SK-N-SH (cell line): ENCODE data around the gene RGS14. TPM values are rescaled to one million over a fixed set of nuclear protein-coding genes. Genes with fewer than 3 reads are reported as not detected.
A peak's percentile ranks its signal among the peaks of the same experiment; 100 is the strongest.

Experiments used
- CTCF ChIA-PET: fragments of 300-600, 350-600 bp; formaldehyde crosslinking; extraction: SDS; loops from one replicate; lab custom pipeline; 2021; lab: Yijun Ruan, JAX
- POLR2A ChIA-PET: fragments of 350-600 bp; sonication (Branson Sonifier 250); formaldehyde crosslinking; extraction: SDS; loops from one replicate; lab custom pipeline; 2020; ENCODE audit warnings: antibody characterized with exemption, inconsistent platforms; lab: Yijun Ruan, JAX
- DNase-seq: peaks from one replicate; pipeline ENCODE4 v3.0.0; 2012
- H2AFZ ChIP-seq: fragments of 200-600 bp; sonication (generic); 2 replicates; pipeline ENCODE4 v1.8.1; 2016; ENCODE audit warnings: antibody characterized with exemption, mild to moderate bottlenecking, low read depth
- H3F3A ChIP-seq: fragments of 200-600 bp; sonication (generic); replicated peaks from 2 replicates; pipeline ENCODE3; 2016; ENCODE audit warnings: antibody characterized with exemption, mild to moderate bottlenecking; ENCODE audit not compliant: insufficient read depth
- H3K27ac ChIP-seq, 2 experiments: fragments of 200-500 bp in 1 of 2; fragments of 200-600 bp in 1 of 2; sonication (Bioruptor generic) in 1 of 2; sonication (generic), shearing (Covaris generic) in 1 of 2; 2 replicates each; pipeline versions ENCODE4 v1.5.1 to v1.6.1; 2014 to 2016; ENCODE audit warnings: low read depth in 2 of 2, inconsistent platforms in 1 of 2, low read length in 1 of 2, mild to moderate bottlenecking in 1 of 2, mixed read lengths in 1 of 2
- H3K27me3 ChIP-seq: fragments of 200-600 bp; sonication (generic), shearing (Covaris generic); 2 replicates; pipeline ENCODE4 v1.6.1; 2016; ENCODE audit warnings: mixed run types; ENCODE audit not compliant: insufficient read depth
- H3K36me3 ChIP-seq, 2 experiments: fragments of 200-500 bp in 1 of 2; fragments of 200-600 bp in 1 of 2; sonication (Bioruptor generic) in 1 of 2; sonication (generic) in 1 of 2; replicated peaks in 1 of 2; 2 replicates each; pipeline versions ENCODE3 to v1.5.1; 2014 to 2016; ENCODE audit warnings: low read length in 1 of 2, mild to moderate bottlenecking in 1 of 2; ENCODE audit not compliant: insufficient read depth in 2 of 2, control insufficient read depth in 1 of 2
- H3K4me1 ChIP-seq, 2 experiments: fragments of 200-500 bp in 1 of 2; fragments of 200-600 bp in 1 of 2; sonication (Bioruptor generic) in 1 of 2; sonication (generic), shearing (Covaris generic) in 1 of 2; 2 replicates each; pipeline versions ENCODE4 v1.5.1 to v1.6.1; 2014 to 2016; ENCODE audit warnings: low read depth in 1 of 2, low read length in 1 of 2, mixed run types in 1 of 2; ENCODE audit not compliant: insufficient read depth in 2 of 2, control insufficient read depth in 1 of 2
- H3K4me2 ChIP-seq: fragments of 200-600 bp; sonication (generic), shearing (Covaris generic); 2 replicates; pipeline ENCODE4 v1.6.1; 2017; ENCODE audit warnings: mixed run types
- H3K4me3 ChIP-seq, 2 experiments: fragments of 200-500 bp in 1 of 2; fragments of 200-600 bp in 1 of 2; sonication (Bioruptor generic) in 1 of 2; sonication (generic), shearing (Covaris generic) in 1 of 2; 2 replicates each; pipeline versions ENCODE4 v1.5.1 to v1.8.1; 2014 to 2016; ENCODE audit warnings: low read depth in 2 of 2, inconsistent platforms in 1 of 2, low read length in 1 of 2, mild to moderate bottlenecking in 1 of 2, mixed read lengths in 1 of 2, moderate library complexity in 1 of 2
- H3K79me2 ChIP-seq: fragments of 200-600 bp; sonication (generic); 2 replicates; pipeline ENCODE4 v1.8.1; 2017; ENCODE audit warnings: mild to moderate bottlenecking; ENCODE audit not compliant: insufficient read depth
- H3K9ac ChIP-seq: fragments of 200-600 bp; sonication (generic); 2 replicates; pipeline ENCODE4 v1.6.1; 2017; ENCODE audit warnings: mixed run types
- H3K9me2 ChIP-seq: fragments of 200-600 bp; sonication (generic); 2 replicates; pipeline ENCODE4 v1.6.1; 2017; ENCODE audit warnings: mixed run types
- H3K9me3 ChIP-seq: fragments of 200-600 bp; sonication (generic); 2 replicates; pipeline ENCODE4 v1.6.1; 2017; ENCODE audit warnings: mixed run types, mild to moderate bottlenecking, moderate library complexity
- H4K20me1 ChIP-seq: fragments of 200-600 bp; sonication (generic); 2 replicates; pipeline ENCODE4 v1.6.1; 2017; ENCODE audit warnings: mild to moderate bottlenecking, mixed run types; ENCODE audit not compliant: insufficient read depth
- CTCF ChIP-seq: fragments of 200-600 bp; sonication (generic); IDR thresholded peaks from 2 replicates; pipeline ENCODE4 v1.6.1; 2017; ENCODE audit warnings: antibody characterized with exemption, mild to moderate bottlenecking, moderate library complexity
- EP300 ChIP-seq, 2 experiments: IDR thresholded peaks; 2 replicates each; pipeline versions ENCODE4 v1.4.0 to v1.6.1; 2012; ENCODE audit warnings: borderline replicate concordance in 1 of 2, low read depth in 1 of 2, low read length in 1 of 2
- EZH2phosphoT487 ChIP-seq: fragments of 200-600 bp; sonication (generic); IDR thresholded peaks from 2 replicates; pipeline ENCODE4 v1.6.1; 2017; ENCODE audit warnings: low read depth, mixed run types, mild to moderate bottlenecking, antibody characterized with exemption, moderate library complexity, borderline replicate concordance
- FOSL2 ChIP-seq: IDR thresholded peaks from 2 replicates; pipeline ENCODE4 v1.4.0; 2012; ENCODE audit warnings: low read depth, mild to moderate bottlenecking, moderate library complexity, borderline replicate concordance
- FOXM1 ChIP-seq: IDR thresholded peaks from 2 replicates; pipeline ENCODE4 v1.4.0; 2012; ENCODE audit warnings: low read depth, mild to moderate bottlenecking
- GABPA ChIP-seq: IDR thresholded peaks from 2 replicates; pipeline ENCODE4 v1.4.0; 2012; ENCODE audit warnings: low read depth, mild to moderate bottlenecking
- GATA2 ChIP-seq: sonication (generic); formaldehyde crosslinking; IDR thresholded peaks from 2 replicates; pipeline ENCODE4 v1.5.0; 2020; ENCODE audit warnings: mild to moderate bottlenecking, missing genetic modification reagents
- MEF2A ChIP-seq: IDR thresholded peaks from 2 replicates; pipeline ENCODE4 v1.4.0; 2012; ENCODE audit warnings: low read depth, borderline replicate concordance
- NFIC ChIP-seq: IDR thresholded peaks from 2 replicates; pipeline ENCODE4 v1.4.0; 2012; ENCODE audit warnings: borderline replicate concordance
- NRF1 ChIP-seq: IDR thresholded peaks from 2 replicates; pipeline ENCODE4 v1.6.1; 2012; ENCODE audit warnings: low read depth, mild to moderate bottlenecking, low read length
- RAD21 ChIP-seq: IDR thresholded peaks from 2 replicates; pipeline ENCODE4 v1.6.1; 2012; ENCODE audit warnings: mild to moderate bottlenecking, low read length
- RCOR1 ChIP-seq: fragments of 150-350 bp; IDR thresholded peaks from 2 replicates; pipeline ENCODE4 v1.6.1; 2017; ENCODE audit warnings: antibody characterized with exemption, low read length
- SIN3A ChIP-seq: IDR thresholded peaks from 2 replicates; pipeline ENCODE4 v1.6.1; 2012; ENCODE audit warnings: low read depth, mild to moderate bottlenecking, low read length, moderate library complexity, borderline replicate concordance
- TAF1 ChIP-seq: IDR thresholded peaks from 2 replicates; pipeline ENCODE4 v1.6.1; 2012; ENCODE audit warnings: low read depth, mild to moderate bottlenecking, low read length, moderate library complexity, borderline replicate concordance
- TCF12 ChIP-seq: IDR thresholded peaks from 2 replicates; pipeline ENCODE4 v1.4.0; 2012
- TEAD4 ChIP-seq: IDR thresholded peaks from 2 replicates; pipeline ENCODE4 v1.4.0; 2012; ENCODE audit warnings: mild to moderate bottlenecking, borderline replicate concordance; ENCODE audit not compliant: insufficient read depth
- USF2 ChIP-seq: fragments of 150-350 bp; IDR thresholded peaks from 2 replicates; pipeline ENCODE4 v1.6.1; 2017; ENCODE audit warnings: antibody characterized with exemption, low read length, low read depth, borderline replicate concordance
- ZBTB33 ChIP-seq: IDR thresholded peaks from 2 replicates; pipeline ENCODE4 v1.4.0; 2012; ENCODE audit warnings: low read depth, borderline replicate concordance
- WGBS: methylation state at CpG from one replicate; pipeline ENCODE4 v1.1.6; 2017; ENCODE audit warnings: low lambda C conversion rate; 5-methylcytosine and 5-hydroxymethylcytosine counted together
- polyA plus RNA-seq, 3 experiments: library from polyadenylated mRNA; depleted of rRNA; stranded (reverse); fragments of >200 nt; gene quantifications; 2 replicates each; pipeline ENCODE4 v1.2.3, GENCODE V29; 2012

The RGS14 gene
- polyA plus RNA-seq, 1 of the 3 experiments (the other 2 are of a cell fraction), result 26.5 TPM

GRCh38 chr5:177370488-177371119, 12.9 kb downstream of the RGS14 start (continued):
- peak; percentile 49 for TF ChIP-seq CTCF
- no peak for TF ChIP-seq EP300 (IDR thresholded peaks at IDR 0.05; ENCODE audit: borderline replicate concordance in 1 of 2, low read depth in 1 of 2, low read length in 1 of 2)
- no peak for TF ChIP-seq ZBTB33
- no peak for TF ChIP-seq TEAD4
- TF ChIP-seq FOSL2, result no peak
- TF ChIP-seq SIN3A, result no peak
- no peak for TF ChIP-seq NRF1
- TF ChIP-seq FOXM1, result no peak

GRCh38 chr5:177371120-177372033, 13.7 kb downstream of the RGS14 start:
- H3K9me3 ChIP-seq, result no peaks in the 10 kb centered on the region
- peak overlapping the region in 1 of 2 experiments; percentile 24; a peak in 1 of 4 replicates for H3K27ac ChIP-seq
- peak overlapping the region; percentile 55 to 56 for H3K4me3 ChIP-seq
- peak overlapping the region; percentile 52 for H3K9ac ChIP-seq
- POLR2A ChIA-PET, result interaction anchor here (1.0 to 1.1 kb wide), 2 partner anchors 33 to 52 kb away, joined by 3 read pairs; no protein-coding TSS in a partner anchor
- H3K4me1 ChIP-seq, result peaks cover 5 to 29% of the 10 kb centered on the region in 2 experiments; a peak in 3 of 4 replicates
- no peaks in the 10 kb centered on the region for H3K36me3 ChIP-seq
- H3K9me2 ChIP-seq, result no peaks in the 10 kb centered on the region
- no peaks in the 10 kb centered on the region for H3K27me3 ChIP-seq
- 62% methylated on average over 12 of the region's 26 CpGs for WGBS
- no peaks in the 10 kb centered on the region for H3K79me2 ChIP-seq
- peaks cover 12% of the 10 kb centered on the region for H3F3A ChIP-seq
- H3K4me2 ChIP-seq, result peak overlapping the region; percentile 78
- H2AFZ ChIP-seq, result no peak overlapping the region
- CTCF ChIA-PET, result interaction anchor here (0.7 to 5.9 kb wide), 12 partner anchors 10 to 130 kb away, joined by 3 to 58 read pairs (median 12); partner anchors contain the start of genes GRK6, LMAN2 and SLC34A1
- no peaks in the 10 kb centered on the region for H4K20me1 ChIP-seq
- no peak for DNase-seq
- TF ChIP-seq NRF1 (no peak), MEF2A (no peak), ZBTB33 (no peak), EZH2phosphoT487 (no peak), RAD21 (no peak), FOXM1 (no peak), FOSL2 (no peak), GABPA (no peak), TCF12 (no peak), CTCF (no peak), GATA2 (no peak), TAF1 (no peak), USF2 (no peak), RCOR1 (no peak), TEAD4 (no peak), NFIC (no peak)
